ENCODE results near the gene RAP1B.

DNA sequence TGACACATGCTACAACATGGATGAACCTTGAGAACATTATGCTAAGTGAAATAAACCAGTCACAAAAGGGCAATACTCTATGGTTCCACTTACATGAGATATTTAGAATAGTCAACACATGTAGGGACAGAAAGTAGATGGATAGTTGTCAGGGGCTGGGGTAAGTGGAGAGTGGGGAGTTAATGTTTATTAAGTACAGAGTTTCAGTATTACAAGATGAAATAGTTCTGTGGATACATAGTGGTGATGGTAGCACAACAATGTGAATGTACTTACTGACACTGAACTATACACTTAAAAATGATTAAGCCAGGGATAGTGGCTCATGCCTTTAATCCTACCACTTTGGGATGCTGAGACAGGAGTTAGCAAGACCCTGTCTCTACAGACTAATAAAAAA is 84.8 kb downstream of the RAP1B start:
- TF ChIP-seq POLR2A (IDR thresholded peaks at IDR 0.05) (no peak), CTCF (IDR thresholded peaks at IDR 0.05) (no peak)

Measured in prostate gland (tissue), 2 donors.